Panc1 (cell line): ENCODE data around the gene SMIM13. TPM values are rescaled to one million over a fixed set of nuclear protein-coding genes. Genes with fewer than 3 reads are reported as not detected.

Source experiments
- ATAC-seq: fragments of 200-7000 bp; cut with Tn5 transposase; 2 replicates; pipeline ENCODE4 v1.9.1; 2020; ENCODE audit warnings: mild to moderate bottlenecking, moderate library complexity
- BruUV-seq: library from RNA; stranded (reverse); fragments of 400-500 nt; replicated peaks from 2 replicates; lab custom pipeline; 2021; lab: Mats Ljungman, UMichigan
- CTCF ChIA-PET: fragments of 300-600 bp; sonication (Branson Sonifier 250); formaldehyde crosslinking; loops from one replicate; lab custom pipeline; 2022; ENCODE audit warnings: antibody characterized with exemption; lab: Charles Lee
- POLR2A ChIA-PET: fragments of 300-600 bp; sonication (Branson Sonifier 250); formaldehyde crosslinking; loops from one replicate; lab custom pipeline; 2022; ENCODE audit warnings: antibody characterized with exemption; lab: Charles Lee
- DNase-seq: peaks from one replicate; pipeline ENCODE4 v3.0.0-alpha.2; 2010; ENCODE audit warnings: low read depth, low spot score
- H3K27ac ChIP-seq: 2 replicates; pipeline ENCODE4 v1.5.1; 2011; ENCODE audit warnings: mild to moderate bottlenecking, low read length, inconsistent platforms
- H3K27me3 ChIP-seq: fragments of 200-500 bp; sonication (Bioruptor generic); 2 replicates; pipeline ENCODE4 v1.6.0; 2014; ENCODE audit warnings: low read length, inconsistent platforms; ENCODE audit not compliant: control insufficient read depth, insufficient read depth
- H3K36me3 ChIP-seq: fragments of 200-500 bp; sonication (Bioruptor generic); 2 replicates; pipeline ENCODE4 v1.5.1; 2014; ENCODE audit warnings: inconsistent platforms, mild to moderate bottlenecking, low read length, moderate library complexity; ENCODE audit not compliant: control insufficient read depth, insufficient read depth
- H3K4me1 ChIP-seq: 2 replicates; pipeline ENCODE4 v1.5.1; 2011; ENCODE audit warnings: inconsistent platforms, mild to moderate bottlenecking, low read length, moderate library complexity; ENCODE audit not compliant: control insufficient read depth, insufficient read depth
- H3K4me3 ChIP-seq, 2 experiments: 2 replicates each; pipeline ENCODE4 v1.5.1; 2011 to 2012; ENCODE audit warnings: low read depth in 2 of 2, low read length in 2 of 2, mild to moderate bottlenecking in 2 of 2, inconsistent platforms in 1 of 2, moderate library complexity in 1 of 2
- H3K9me3 ChIP-seq: fragments of 200-500 bp; sonication (Bioruptor generic); 2 replicates; pipeline ENCODE4 v1.5.1; 2014; ENCODE audit warnings: low read depth, mild to moderate bottlenecking, inconsistent platforms, low read length, moderate library complexity; ENCODE audit not compliant: control insufficient read depth, insufficient read depth
- POLR2AphosphoS5 ChIP-seq: IDR thresholded peaks from 2 replicates; pipeline ENCODE4 v1.6.1; 2012; ENCODE audit warnings: mild to moderate bottlenecking, low read depth, low read length, moderate library complexity
- SIN3A ChIP-seq: IDR thresholded peaks from 2 replicates; pipeline ENCODE4 v1.6.1; 2012; ENCODE audit warnings: low read depth, mild to moderate bottlenecking, low read length, moderate library complexity, borderline replicate concordance; ENCODE audit not compliant: insufficient read depth
- TCF7L2 ChIP-seq: IDR thresholded peaks from 2 replicates; pipeline ENCODE4 v1.6.1; 2011; ENCODE audit warnings: mild to moderate bottlenecking, low read depth, low read length, inconsistent platforms
- in situ Hi-C: cut with HindIII; loops from 2 replicates; pipeline ENCODE4 v1.10.0; 2016; ENCODE audit warnings: low sequenced_read_pairs, low pct_unique_long_range_greater_than_20kb
- intact Hi-C: fragments of 100-400 bp; cut with micrococcal nuclease; formaldehyde crosslinking; loops from one replicate; pipeline ENCODE4 v1.10.0; 2022; ENCODE audit not compliant: unreplicated experiment
- total RNA-seq: library from RNA; stranded (reverse); gene quantifications from one replicate; pipeline ENCODE4 v1.2.1, GENCODE V29; 2021; ENCODE audit not compliant: unreplicated experiment
- TF ChIP-seq, protein P1 (sequence below), 2 experiments: IDR thresholded peaks; 2 replicates each; pipeline ENCODE4 v1.6.1; 2011 to 2012; ENCODE audit warnings: low read depth in 2 of 2, control low read depth in 1 of 2, low read length in 1 of 2, mild to moderate bottlenecking in 1 of 2, moderate library complexity in 1 of 2; ENCODE audit not compliant: insufficient read depth in 1 of 2
- TF ChIP-seq, protein P2 (sequence below): fragments of 450-650 bp; IDR thresholded peaks from 2 replicates; pipeline ENCODE4 v1.5.1; 2017; ENCODE audit warnings: mild to moderate bottlenecking

SMIM13 gene
- total RNA-seq, 1 experiment from 2014 or later: 17.6 TPM

DNA sequence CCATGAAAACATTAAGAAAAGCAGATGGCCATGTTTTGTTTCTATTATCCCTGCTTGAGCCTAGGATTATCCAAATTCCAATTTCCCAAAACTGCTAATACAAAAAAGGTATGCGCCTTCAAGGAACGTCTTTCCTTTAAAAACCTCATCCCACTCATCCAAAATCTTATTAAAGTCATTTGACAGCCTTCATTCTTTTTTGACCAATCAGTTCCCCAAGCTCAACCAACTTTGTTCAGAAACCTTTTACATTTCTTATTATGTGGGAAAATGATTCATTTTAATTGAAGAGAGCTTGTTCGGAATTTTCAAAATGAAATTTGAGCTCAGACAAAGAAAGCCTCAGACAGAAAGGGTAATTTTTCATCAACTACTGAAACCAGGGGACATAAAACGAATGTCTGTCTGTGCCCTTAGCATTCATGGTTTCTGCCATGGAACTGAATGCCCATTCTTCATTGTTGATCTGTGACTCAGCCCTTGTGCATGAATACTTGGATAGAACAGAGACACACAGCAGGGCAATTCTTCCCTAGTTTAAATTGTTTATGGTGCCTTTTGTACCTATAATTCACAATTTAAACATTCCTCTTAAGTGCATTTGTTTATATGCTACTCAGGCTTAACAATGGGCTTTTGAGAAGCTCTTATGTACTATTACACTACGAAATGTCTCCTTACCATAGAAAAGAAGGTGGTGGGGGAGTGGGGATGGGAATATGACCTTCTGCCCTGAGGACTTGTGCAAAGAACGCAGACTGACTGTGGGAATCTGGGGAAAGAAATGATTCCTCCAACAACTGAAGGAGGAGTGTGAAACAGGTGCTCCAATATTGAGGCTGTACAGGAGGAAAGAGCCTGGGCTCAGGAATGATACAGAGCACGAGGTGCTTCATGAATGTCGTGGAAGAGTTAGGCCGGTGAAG lies 67.7 kb downstream of the SMIM13 start:
- H3K4me3 ChIP-seq: no peak overlapping the region
- H3K9me3 ChIP-seq: no peaks in the 10 kb centered on the region
- no peaks in the 10 kb centered on the region for H3K4me1 ChIP-seq
- H3K27ac ChIP-seq: no peak overlapping the region
- ChIA-PET CTCF (no interaction called here), POLR2A (no interaction called here)
- TF ChIP-seq TCF7L2: no peak
- no peak for TF ChIP-seq POLR2AphosphoS5
- TF ChIP-seq, protein P1, sequence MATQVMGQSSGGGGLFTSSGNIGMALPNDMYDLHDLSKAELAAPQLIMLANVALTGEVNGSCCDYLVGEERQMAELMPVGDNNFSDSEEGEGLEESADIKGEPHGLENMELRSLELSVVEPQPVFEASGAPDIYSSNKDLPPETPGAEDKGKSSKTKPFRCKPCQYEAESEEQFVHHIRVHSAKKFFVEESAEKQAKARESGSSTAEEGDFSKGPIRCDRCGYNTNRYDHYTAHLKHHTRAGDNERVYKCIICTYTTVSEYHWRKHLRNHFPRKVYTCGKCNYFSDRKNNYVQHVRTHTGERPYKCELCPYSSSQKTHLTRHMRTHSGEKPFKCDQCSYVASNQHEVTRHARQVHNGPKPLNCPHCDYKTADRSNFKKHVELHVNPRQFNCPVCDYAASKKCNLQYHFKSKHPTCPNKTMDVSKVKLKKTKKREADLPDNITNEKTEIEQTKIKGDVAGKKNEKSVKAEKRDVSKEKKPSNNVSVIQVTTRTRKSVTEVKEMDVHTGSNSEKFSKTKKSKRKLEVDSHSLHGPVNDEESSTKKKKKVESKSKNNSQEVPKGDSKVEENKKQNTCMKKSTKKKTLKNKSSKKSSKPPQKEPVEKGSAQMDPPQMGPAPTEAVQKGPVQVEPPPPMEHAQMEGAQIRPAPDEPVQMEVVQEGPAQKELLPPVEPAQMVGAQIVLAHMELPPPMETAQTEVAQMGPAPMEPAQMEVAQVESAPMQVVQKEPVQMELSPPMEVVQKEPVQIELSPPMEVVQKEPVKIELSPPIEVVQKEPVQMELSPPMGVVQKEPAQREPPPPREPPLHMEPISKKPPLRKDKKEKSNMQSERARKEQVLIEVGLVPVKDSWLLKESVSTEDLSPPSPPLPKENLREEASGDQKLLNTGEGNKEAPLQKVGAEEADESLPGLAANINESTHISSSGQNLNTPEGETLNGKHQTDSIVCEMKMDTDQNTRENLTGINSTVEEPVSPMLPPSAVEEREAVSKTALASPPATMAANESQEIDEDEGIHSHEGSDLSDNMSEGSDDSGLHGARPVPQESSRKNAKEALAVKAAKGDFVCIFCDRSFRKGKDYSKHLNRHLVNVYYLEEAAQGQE (IDR thresholded peaks at IDR 0.05; ENCODE audit: insufficient read depth in 1 of 2, low read depth in 2 of 2, low read length in 1 of 2): no peak
- intact Hi-C loops: no loop called here
- ATAC-seq (no peak), DNase-seq (no peak)
- in situ Hi-C loops: no loop called here
- no TSS peak for BruUV-seq
- H3K36me3 ChIP-seq: no peaks in the 10 kb centered on the region
- H3K27me3 ChIP-seq: no peaks in the 10 kb centered on the region

DNA sequence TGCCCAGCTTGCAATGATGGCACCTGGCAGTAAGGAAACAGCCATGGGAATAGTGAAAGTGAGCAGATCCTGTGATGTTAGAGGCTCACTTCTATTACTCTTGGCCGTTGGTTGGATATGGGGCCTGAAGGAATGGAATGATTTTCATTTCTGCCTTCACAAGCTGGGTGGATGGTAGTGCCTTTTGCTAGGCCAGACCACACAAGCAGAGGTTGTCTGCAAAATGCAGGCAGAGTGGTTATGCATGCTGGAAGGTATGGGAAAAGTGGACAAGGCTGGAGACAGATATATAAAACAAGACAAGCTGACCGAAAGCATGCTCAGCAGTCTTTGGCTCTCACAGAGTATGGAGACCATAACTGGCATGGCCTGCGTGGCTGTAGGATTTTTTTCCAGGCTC lies 68.6 kb downstream of the SMIM13 start:
- Histone ChIP-seq H3K4me1 (no peaks in the 10 kb centered on the region), H3K27ac (no peak overlapping the region), H3K27me3 (no peaks in the 10 kb centered on the region), H3K9me3 (no peaks in the 10 kb centered on the region), H3K36me3 (no peaks in the 10 kb centered on the region), H3K4me3 (no peak overlapping the region)
- no peak for TF ChIP-seq SIN3A
- TF ChIP-seq, protein P2, sequence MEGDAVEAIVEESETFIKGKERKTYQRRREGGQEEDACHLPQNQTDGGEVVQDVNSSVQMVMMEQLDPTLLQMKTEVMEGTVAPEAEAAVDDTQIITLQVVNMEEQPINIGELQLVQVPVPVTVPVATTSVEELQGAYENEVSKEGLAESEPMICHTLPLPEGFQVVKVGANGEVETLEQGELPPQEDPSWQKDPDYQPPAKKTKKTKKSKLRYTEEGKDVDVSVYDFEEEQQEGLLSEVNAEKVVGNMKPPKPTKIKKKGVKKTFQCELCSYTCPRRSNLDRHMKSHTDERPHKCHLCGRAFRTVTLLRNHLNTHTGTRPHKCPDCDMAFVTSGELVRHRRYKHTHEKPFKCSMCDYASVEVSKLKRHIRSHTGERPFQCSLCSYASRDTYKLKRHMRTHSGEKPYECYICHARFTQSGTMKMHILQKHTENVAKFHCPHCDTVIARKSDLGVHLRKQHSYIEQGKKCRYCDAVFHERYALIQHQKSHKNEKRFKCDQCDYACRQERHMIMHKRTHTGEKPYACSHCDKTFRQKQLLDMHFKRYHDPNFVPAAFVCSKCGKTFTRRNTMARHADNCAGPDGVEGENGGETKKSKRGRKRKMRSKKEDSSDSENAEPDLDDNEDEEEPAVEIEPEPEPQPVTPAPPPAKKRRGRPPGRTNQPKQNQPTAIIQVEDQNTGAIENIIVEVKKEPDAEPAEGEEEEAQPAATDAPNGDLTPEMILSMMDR: no peak
- no peak for TF ChIP-seq TCF7L2
- no peak for TF ChIP-seq POLR2AphosphoS5
- TF ChIP-seq, protein P1 (IDR thresholded peaks at IDR 0.05; ENCODE audit: insufficient read depth in 1 of 2, low read depth in 2 of 2, low read length in 1 of 2): no peak
- CTCF ChIA-PET: no interaction called here
- no TSS peak for BruUV-seq
- ATAC-seq (no peak), DNase-seq (no peak)
- POLR2A ChIA-PET: no interaction called here
- in situ Hi-C loops (no loop called here), intact Hi-C loops (no loop called here)
